ENCODE data around the gene SPOCD1.

SPOCD1 gene

GRCh38 chr1:31812158-31812829, 3.5 kb downstream of the SPOCD1 start:
- 91% methylated on average over 9 of the region's 9 CpGs for WGBS
- Histone ChIP-seq H3K27me3 (ENCODE audit: insufficient read depth, low read length) (no peaks in the 10 kb centered on the region), H3K9me3 (ENCODE audit: insufficient read depth, low read depth, low read length) (no peaks in the 10 kb centered on the region), H3K4me1 (ENCODE audit: insufficient read depth, low read length) (peaks cover 3% of the 10 kb centered on the region; the same call in 1 of the 2 replicates), H3K9ac (ENCODE audit: low read depth, low read length) (no peak overlapping the region), H3K4me3 (ENCODE audit: low read length) (no peak overlapping the region), H3K27ac (ENCODE audit: low read depth, low read length) (no peak overlapping the region), H3K36me3 (ENCODE audit: insufficient read depth, low read length) (no peaks in the 10 kb centered on the region)

DNA sequence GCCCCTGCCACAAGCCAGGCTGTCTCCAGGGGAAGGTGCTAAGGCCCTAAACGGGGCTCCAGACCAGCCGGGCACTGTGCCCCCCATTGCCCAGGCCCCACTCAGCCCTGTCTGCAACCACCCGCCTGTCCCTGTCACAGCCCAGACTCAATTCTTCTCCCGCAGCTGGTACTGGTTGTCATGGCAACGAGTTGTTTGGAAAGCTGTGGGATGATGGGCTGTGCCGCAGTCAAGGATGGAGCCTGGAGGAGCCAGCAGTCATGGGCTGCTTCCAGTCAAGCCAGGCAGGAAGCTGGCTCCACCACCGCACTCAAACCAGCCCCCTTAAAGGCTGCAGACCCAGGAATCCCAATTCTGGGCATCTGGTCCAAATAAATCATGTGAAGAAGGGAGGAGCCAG, 4.2 kb downstream of the SPOCD1 start:
- Histone ChIP-seq H3K9me3 (ENCODE audit: insufficient read depth, low read depth, low read length) (no peaks in the 10 kb centered on the region), H3K9ac (ENCODE audit: low read depth, low read length) (no peak overlapping the region), H3K36me3 (ENCODE audit: insufficient read depth, low read length) (no peaks in the 10 kb centered on the region), H3K4me1 (ENCODE audit: insufficient read depth, low read length) (peaks cover 3% of the 10 kb centered on the region; the same call in 1 of the 2 replicates), H3K4me3 (ENCODE audit: low read length) (no peak overlapping the region), H3K27me3 (ENCODE audit: insufficient read depth, low read length) (no peaks in the 10 kb centered on the region), H3K27ac (ENCODE audit: low read depth, low read length) (no peak overlapping the region)
- WGBS, result 55% methylated on average over 7 of the region's 7 CpGs

GRCh38 chr1:31809698-31810097, 6.1 kb downstream of the SPOCD1 start:
- Histone ChIP-seq H3K9ac (ENCODE audit: low read depth, low read length) (no peak overlapping the region), H3K4me3 (ENCODE audit: low read length) (no peak overlapping the region), H3K27me3 (ENCODE audit: insufficient read depth, low read length) (no peaks in the 10 kb centered on the region), H3K36me3 (ENCODE audit: insufficient read depth, low read length) (no peaks in the 10 kb centered on the region), H3K9me3 (ENCODE audit: insufficient read depth, low read depth, low read length) (no peaks in the 10 kb centered on the region), H3K4me1 (ENCODE audit: insufficient read depth, low read length) (no peaks in the 10 kb centered on the region), H3K27ac (ENCODE audit: low read depth, low read length) (no peak overlapping the region)
- 78% methylated on average over 4 of the region's 4 CpGs for WGBS

- no peaks in the 10 kb centered on the region for H3K36me3 ChIP-seq (ENCODE audit: insufficient read depth, low read length)
- H3K4me1 ChIP-seq (ENCODE audit: insufficient read depth, low read length), result no peaks in the 10 kb centered on the region
- H3K9me3 ChIP-seq (ENCODE audit: insufficient read depth, low read depth, low read length), result no peaks in the 10 kb centered on the region
- no peak overlapping the region for H3K4me3 ChIP-seq (ENCODE audit: low read length)
- no peaks in the 10 kb centered on the region for H3K27me3 ChIP-seq (ENCODE audit: insufficient read depth, low read length)
- no peak overlapping the region for H3K9ac ChIP-seq (ENCODE audit: low read depth, low read length)
- WGBS, result 89% methylated on average over 4 of the region's 4 CpGs
- H3K27ac ChIP-seq (ENCODE audit: low read depth, low read length), result no peak overlapping the region
Observed at GRCh38 chr1:31807273-31808048, 8.4 kb downstream of the SPOCD1 start.

DNA sequence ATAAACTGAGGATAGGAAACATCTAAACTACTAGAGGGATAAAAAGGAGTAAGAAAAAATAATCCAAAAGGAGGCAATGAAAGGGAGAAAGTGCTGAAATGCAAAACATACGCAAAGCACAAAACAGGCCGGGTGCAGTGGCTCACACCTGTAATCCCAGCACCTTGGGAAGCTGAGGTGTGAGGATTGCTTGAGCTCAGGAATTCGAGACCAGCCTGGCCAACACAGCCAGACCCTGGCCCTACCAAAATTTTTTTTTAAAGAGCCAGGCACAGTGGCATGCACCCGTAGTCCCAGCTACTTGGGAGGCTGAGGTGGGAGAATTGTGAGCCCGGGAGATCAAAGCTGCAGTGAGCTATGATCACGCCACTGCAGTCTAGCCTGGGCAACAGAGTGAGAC, 10.5 kb downstream of the SPOCD1 start:
- Histone ChIP-seq H3K4me3 (ENCODE audit: low read length) (no peak overlapping the region), H3K9me3 (ENCODE audit: insufficient read depth, low read depth, low read length) (no peaks in the 10 kb centered on the region), H3K4me1 (ENCODE audit: insufficient read depth, low read length) (no peaks in the 10 kb centered on the region), H3K36me3 (ENCODE audit: insufficient read depth, low read length) (no peaks in the 10 kb centered on the region), H3K27ac (ENCODE audit: low read depth, low read length) (no peak overlapping the region), H3K9ac (ENCODE audit: low read depth, low read length) (no peak overlapping the region), H3K27me3 (ENCODE audit: insufficient read depth, low read length) (no peaks in the 10 kb centered on the region)
- 88% methylated on average over 6 of the region's 6 CpGs for WGBS

- Histone ChIP-seq H3K9ac (ENCODE audit: low read depth, low read length) (no peak overlapping the region), H3K27me3 (ENCODE audit: insufficient read depth, low read length) (no peaks in the 10 kb centered on the region), H3K9me3 (ENCODE audit: insufficient read depth, low read depth, low read length) (no peaks in the 10 kb centered on the region), H3K4me3 (ENCODE audit: low read length) (no peak overlapping the region), H3K36me3 (ENCODE audit: insufficient read depth, low read length) (no peaks in the 10 kb centered on the region), H3K27ac (ENCODE audit: low read depth, low read length) (no peak overlapping the region), H3K4me1 (ENCODE audit: insufficient read depth, low read length) (no peaks in the 10 kb centered on the region)
- WGBS, result 100% methylated on average over 1 of the region's 1 CpG
Observed at GRCh38 chr1:31804098-31804497, 11.7 kb downstream of the SPOCD1 start.

GRCh38 chr1:31803610-31804009, 12.2 kb downstream of the SPOCD1 start:
- Histone ChIP-seq H3K4me3 (ENCODE audit: low read length) (no peak overlapping the region), H3K4me1 (ENCODE audit: insufficient read depth, low read length) (peaks cover under 1% of the 10 kb centered on the region; the same call in 1 of the 2 replicates), H3K36me3 (ENCODE audit: insufficient read depth, low read length) (no peaks in the 10 kb centered on the region), H3K27ac (ENCODE audit: low read depth, low read length) (no peak overlapping the region), H3K9ac (ENCODE audit: low read depth, low read length) (no peak overlapping the region), H3K27me3 (ENCODE audit: insufficient read depth, low read length) (no peaks in the 10 kb centered on the region), H3K9me3 (ENCODE audit: insufficient read depth, low read depth, low read length) (no peaks in the 10 kb centered on the region)
- WGBS, result 96% methylated on average over 2 of the region's 2 CpGs

DNA sequence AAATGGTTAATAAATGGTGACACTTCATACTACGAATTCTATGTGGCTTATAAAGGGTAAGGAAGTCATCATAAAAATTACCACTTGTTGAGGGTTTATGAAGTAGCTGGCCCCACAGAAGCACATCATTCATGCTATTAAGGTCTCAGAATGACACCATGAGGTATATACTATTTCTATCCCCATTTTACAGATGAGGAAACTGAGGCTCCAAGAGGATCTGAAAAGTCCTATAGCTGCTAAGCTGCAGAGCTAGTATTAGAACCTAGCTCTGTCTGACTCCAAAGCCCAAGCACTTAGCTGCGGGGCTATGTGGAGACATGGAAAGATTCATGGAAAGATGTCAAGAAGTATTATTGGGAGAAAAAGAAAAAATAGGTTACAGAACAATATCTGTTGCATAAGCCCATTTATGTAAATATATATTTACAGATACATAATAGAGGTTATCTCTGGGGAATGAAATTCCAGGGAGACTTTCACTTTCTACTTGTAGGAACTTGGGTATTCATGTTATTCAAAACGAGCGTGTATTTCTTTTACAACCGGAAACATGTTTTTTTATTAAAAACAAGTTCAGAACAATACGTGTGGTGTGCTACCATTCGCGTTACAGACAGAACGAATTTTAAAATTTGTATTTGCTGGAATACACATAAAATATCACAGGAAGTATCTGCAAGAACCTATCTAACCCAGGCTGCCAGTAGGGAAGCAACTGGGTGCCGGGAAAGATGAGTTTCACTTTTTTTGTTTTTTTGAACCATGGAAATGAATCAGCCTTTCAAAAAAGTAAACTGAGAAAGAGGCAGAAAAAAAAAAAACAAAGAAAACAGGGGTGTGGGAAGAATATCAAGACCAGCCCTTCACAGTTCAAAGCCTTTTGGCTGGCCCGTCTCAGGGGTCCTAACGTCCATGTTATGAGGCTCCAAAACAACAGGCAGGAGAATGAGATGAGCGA, 13.4 kb downstream of the SPOCD1 start:
- H3K27me3 ChIP-seq (ENCODE audit: insufficient read depth, low read length), result no peaks in the 10 kb centered on the region
- WGBS, result 86% methylated on average over 13 of the region's 13 CpGs
- peaks cover 11% of the 10 kb centered on the region; the same call in 1 of the 2 replicates for H3K4me1 ChIP-seq (ENCODE audit: insufficient read depth, low read length)
- no peak overlapping the region for H3K9ac ChIP-seq (ENCODE audit: low read depth, low read length)
- no peak overlapping the region for H3K4me3 ChIP-seq (ENCODE audit: low read length)
- H3K9me3 ChIP-seq (ENCODE audit: insufficient read depth, low read depth, low read length), result no peaks in the 10 kb centered on the region
- no peak overlapping the region for H3K27ac ChIP-seq (ENCODE audit: low read depth, low read length)
- no peaks in the 10 kb centered on the region for H3K36me3 ChIP-seq (ENCODE audit: insufficient read depth, low read length)

GRCh38 chr1:31801458-31801857, 14.4 kb downstream of the SPOCD1 start:
- Histone ChIP-seq H3K4me3 (ENCODE audit: low read length) (no peak overlapping the region), H3K36me3 (ENCODE audit: insufficient read depth, low read length) (no peaks in the 10 kb centered on the region), H3K9me3 (ENCODE audit: insufficient read depth, low read depth, low read length) (no peaks in the 10 kb centered on the region), H3K27ac (ENCODE audit: low read depth, low read length) (no peak overlapping the region), H3K9ac (ENCODE audit: low read depth, low read length) (no peak overlapping the region), H3K27me3 (ENCODE audit: insufficient read depth, low read length) (no peaks in the 10 kb centered on the region), H3K4me1 (ENCODE audit: insufficient read depth, low read length) (peaks cover 11% of the 10 kb centered on the region; the same call in 1 of the 2 replicates)
- no CpG with 5 or more reads among the region's 1 CpG for WGBS

- Histone ChIP-seq H3K27ac (ENCODE audit: low read depth, low read length) (no peak overlapping the region), H3K4me3 (ENCODE audit: low read length) (no peak overlapping the region), H3K36me3 (ENCODE audit: insufficient read depth, low read length) (no peaks in the 10 kb centered on the region), H3K9ac (ENCODE audit: low read depth, low read length) (no peak overlapping the region), H3K9me3 (ENCODE audit: insufficient read depth, low read depth, low read length) (no peaks in the 10 kb centered on the region), H3K27me3 (ENCODE audit: insufficient read depth, low read length) (no peaks in the 10 kb centered on the region), H3K4me1 (ENCODE audit: insufficient read depth, low read length) (peaks cover 11% of the 10 kb centered on the region; the same call in 1 of the 2 replicates)
- WGBS, result 84% methylated on average over 4 of the region's 4 CpGs
Observed at GRCh38 chr1:31800674-31800967, 15.2 kb downstream of the SPOCD1 start.

Measured in HUES64 (cell line).